Stimulated activated CD8-positive, alpha-beta memory T cell treated with anti-CD3 and anti-CD28 coated beads, Interleukin-15, amount 100 ng/mL, for 48 hours (primary cell): ENCODE measurements around the gene SLC29A1.
"Not testable (repeated sequence)": the region's sequence is repeated elsewhere in the genome, so short reads cannot be mapped to it uniquely, and the experiment has no call there.

Experiments used
- DNase-seq, 2 donors: peaks; one replicate each; pipeline ENCODE4 v3.0.0-alpha.2; 2020; ENCODE audit warnings: low read depth in 2 of 2

The SLC29A1 gene

GRCh38 chr6:44194326-44194725 is 29.1 kb upstream of the SLC29A1 start:
- no peak for DNase-seq

- DNase-seq, result not testable (repeated sequence)
Observed at GRCh38 chr6:44196351-44196750, 27.0 kb upstream of the SLC29A1 start.

DNA sequence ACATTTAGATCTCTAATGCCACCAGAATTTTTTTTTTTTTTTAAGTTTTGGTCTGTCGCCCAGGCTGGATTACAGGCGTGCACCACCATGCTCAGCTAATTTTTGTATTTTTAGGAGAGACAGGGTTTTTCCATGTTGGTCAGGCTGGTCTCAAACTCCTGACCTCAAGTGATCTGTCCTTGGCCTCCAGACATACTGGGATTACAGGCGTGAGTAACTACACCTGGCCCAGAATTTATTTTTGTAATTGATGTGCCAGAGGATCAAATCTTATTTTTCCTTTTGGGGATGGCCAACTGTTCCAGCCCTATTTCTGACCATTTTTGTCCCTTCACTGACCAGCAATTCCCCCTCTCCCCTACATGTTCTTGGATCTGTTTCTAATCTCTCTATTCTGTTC is 24.7 kb upstream of the SLC29A1 start:
- no peak for DNase-seq

- no peak for DNase-seq
Observed at GRCh38 chr6:44199883-44200282, 23.5 kb upstream of the SLC29A1 start.

DNA sequence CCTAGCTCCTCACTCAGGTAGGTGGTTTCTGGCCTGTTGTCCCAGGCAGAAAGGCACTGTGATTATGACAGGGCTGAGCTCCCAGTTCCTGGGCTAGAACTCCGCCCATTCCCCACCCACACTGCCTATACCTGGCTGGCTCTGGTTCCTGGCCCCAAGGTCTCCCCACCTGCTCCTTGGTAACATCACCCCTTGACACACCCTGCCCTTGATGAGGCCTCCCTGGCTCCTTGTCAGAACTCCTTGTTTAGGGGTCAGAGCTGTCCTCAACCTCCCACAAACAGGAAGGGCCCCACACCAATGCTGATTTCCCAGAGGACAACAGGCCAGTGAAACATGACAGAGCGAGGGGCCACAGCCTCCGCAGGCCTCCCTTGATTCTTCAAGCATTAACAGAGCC is 22.2 kb upstream of the SLC29A1 start:
- no peak for DNase-seq

DNA sequence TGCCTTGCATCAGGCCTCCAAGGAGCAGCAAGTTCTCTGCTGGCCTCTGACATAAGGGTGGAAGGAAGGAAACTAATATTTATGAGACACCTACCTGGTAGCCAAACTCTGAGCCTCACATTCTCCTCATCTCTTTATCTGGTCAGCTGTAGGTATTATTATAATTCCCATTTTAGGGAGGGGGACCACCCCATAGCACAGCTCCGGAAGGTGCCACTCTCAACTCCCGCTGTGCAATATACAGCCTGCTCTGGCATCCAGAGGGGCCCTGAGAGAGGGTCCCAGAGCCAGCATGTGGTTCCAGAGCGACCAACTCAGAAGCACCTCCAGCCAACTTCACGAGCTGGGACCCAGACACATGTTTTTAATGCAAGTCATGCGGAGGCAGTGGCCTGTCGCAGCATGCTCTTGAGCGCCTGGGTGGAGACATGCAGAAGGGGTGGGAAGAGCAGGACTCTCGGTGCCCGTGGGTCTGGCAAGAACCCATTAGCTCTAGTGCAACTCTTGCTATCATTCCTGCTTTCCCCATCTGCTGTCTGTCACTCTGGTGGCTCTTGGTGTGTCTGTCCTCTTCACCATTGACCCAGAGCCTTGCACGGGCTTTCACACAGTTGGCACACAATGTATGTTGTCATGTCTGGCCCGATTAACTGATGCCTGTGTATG is 21.6 kb upstream of the SLC29A1 start:
- no peak for DNase-seq

- no peak for DNase-seq
Observed at GRCh38 chr6:44202332-44202971, 20.9 kb upstream of the SLC29A1 start.

- no peak for DNase-seq
Observed at GRCh38 chr6:44202972-44203750, 20.2 kb upstream of the SLC29A1 start.

DNA sequence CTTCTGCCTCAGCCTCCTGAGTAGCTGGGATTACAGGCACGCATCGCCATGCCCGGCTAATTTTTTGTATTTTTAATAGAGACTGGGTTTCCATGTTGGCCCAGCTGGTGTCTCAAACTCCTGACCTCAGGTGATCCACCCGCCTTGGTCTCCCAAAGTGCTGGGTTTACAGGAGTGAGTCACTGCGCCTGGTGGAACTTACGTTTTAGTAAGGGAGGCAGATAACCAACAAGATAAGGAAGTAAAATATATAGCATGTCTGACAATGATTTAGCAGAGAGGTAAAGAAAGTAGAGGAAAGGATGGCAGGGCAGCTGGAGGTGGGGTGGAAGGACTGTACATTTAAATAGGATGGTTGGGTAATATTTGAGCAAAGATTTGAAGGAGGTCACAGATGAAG is 19.4 kb upstream of the SLC29A1 start:
- no peak for DNase-seq

DNA sequence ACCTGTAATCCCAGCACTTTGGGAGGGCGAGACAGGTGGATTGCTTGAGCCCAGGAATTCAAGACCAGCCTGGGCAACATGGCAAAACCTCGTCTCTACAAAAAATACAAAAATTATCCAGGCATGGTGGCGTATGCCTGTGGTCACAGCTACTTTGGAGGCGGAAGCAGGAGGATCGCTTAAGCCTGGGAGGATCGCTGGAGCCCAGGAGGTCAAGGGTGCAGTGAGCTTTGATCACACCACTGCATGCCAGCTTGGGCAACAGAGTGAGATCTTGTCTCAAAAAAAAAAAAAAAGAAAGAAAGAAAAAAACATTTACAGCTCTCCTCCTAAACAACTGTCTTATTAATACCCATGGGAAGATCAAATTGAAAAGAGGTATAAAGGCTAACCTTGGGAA is 15.4 kb upstream of the SLC29A1 start:
- no peak for DNase-seq

- no peak for DNase-seq
Observed at GRCh38 chr6:44211284-44211683, 12.1 kb upstream of the SLC29A1 start.

- no peak for DNase-seq
Observed at GRCh38 chr6:44214307-44214706, 9.1 kb upstream of the SLC29A1 start.

DNA sequence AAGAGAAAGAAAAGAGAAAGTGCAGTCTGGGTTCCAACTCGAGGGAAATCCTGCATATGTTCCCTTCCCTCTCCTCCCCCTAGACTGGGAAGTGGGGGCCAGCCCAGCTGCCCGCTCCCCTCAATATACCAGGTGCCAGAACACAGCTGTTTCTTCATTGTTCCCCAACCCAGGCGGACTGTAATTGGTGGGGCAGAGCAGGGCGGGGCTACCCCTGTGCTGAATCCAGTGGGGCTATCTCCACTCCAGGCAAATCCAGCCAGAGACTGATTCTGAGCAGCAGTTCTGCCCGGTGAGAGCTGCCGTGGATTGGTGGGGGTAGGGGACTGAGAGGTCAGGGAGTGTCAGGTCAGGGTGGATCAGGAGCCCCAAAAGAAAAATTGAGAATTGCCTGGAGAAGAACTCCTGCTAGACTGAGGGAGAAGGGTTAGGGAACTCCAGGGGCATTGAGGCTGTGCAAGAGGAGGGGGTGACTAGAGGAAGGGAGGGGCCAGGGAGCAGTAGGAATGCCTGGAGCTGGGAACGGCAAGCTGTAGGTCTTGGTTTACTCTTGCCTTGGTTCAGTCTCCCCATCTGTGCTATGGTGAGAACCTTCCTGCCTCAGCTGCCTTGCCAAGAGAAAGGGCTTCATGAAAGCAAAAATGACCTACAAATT is 6.6 kb upstream of the SLC29A1 start, which contains the start of gene MYMX:
TSS of gene MYMX (plus strand) at position 250 of the 655 bp plus-strand sequence. CDS start 546 bp downstream, outside the sequence.
- DNase-seq, result no peak

DNA sequence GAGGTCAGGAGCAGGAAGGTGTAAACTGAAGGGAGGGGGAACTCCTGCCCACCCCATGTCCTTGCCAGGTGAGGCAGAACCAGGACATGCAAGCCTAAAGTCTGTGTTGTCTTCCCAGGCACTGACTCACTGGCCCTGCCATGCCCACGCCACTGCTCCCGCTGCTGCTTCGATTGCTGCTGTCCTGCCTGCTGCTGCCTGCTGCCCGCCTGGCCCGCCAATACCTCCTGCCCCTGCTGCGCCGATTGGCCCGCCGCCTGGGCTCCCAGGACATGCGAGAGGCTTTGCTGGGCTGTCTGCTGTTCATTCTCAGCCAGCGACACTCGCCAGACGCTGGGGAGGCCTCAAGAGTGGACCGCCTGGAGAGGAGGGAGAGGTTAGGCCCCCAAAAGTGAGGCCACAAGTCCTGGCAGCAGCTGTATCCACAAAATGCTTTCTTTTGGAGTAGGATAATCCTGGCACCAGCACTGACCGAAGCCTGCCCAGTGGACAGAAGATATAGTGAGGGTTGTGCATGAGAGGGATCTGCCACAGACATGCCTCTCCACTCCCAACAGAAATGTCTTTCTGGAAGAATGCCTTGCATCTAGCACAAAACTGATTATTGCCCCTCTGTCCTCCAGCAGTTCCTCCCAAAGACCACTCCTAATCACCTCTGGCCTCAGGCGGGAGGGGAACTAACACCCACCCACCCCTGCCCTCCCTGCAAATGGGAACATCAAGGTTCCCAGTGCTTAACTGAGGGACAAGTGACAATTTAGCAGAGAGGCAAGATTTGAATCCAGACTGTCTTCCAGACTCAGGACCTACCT is 5.9 kb upstream of the SLC29A1 start:
- DNase-seq, result no peak

DNA sequence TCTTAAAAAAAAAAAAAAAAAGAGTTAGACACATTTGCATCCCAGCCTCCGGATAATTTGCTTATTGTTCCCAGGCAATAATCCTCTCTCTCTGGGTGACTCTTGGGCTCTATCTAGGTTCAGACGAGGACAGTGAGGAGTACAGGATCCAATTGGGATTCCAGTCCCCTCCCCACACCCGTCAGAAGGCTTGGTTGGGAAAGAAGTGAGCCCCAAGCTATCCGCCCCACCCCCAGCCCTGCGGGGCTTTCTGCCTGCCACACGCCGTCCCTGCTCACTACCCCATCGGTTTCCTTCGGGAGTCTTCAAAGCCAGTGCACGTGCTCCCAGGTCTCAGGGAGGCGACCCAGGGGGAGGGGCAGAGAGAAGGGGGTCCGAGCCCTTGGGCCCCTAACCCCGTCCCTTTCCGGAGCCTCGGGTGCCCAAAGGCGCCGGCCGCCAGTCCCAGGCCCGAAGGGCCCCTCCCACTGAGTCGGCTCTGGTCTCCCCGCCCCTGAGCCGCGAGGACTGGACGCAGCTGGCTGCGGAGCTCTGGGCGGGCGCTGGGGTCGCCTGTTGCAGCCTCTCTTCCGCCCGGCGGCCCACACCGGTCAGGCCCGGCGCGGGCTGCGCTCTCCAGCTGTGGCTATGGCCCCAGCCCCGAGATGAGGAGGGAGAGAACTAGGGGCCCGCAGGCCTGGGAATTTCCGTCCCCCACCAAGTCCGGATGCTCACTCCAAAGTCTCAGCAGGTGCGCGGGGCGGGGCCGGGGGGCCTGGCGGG is 4.2 kb upstream of the SLC29A1 start:
- no peak for DNase-seq

- no peak for DNase-seq
Observed at GRCh38 chr6:44219815-44220784, 3.3 kb upstream of the SLC29A1 start.

DNA sequence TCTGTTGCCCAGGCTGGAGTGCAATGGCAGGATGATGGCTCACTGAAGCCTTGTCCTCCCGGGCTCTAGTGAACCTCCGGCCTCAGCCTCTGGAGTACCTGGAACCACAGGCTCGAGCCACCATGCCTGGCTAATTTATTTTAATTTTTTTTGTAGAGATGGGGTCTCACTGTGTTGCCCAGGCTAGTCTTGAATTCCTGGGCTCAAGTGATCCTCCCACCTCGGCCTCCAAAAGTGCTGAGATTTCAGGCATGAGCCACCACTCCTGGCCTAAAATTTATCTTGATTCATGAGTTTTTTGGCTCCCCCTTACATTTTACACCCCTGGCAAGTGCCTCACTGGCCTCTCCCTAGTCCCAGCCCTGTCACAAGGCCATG is 2.5 kb upstream of the SLC29A1 start:
- DNase-seq, result no peak

- peak; percentile 64 to 68 for DNase-seq
Observed at GRCh38 chr6:44221291-44221960, 2.0 kb upstream of the SLC29A1 start.

DNA sequence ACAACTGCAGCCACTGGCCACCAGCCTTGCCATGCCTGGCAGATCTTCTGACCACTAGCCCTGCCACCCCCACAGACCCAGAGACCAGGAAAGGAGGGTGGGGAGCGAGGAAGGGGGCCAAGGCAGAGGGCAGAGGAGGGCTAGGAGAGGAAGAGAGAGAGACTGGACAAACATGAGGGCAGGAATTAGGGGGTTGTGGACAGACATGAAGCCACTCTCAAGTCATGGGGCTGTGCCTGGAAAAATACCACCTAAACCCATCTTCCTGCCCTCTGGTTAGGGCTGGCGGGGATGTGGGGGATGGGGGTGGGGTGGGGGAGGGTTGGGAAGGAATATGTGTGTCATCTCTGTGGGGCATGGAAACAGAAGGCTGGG is 1.4 kb upstream of the SLC29A1 start:
- DNase-seq, result no peak
